ENCODE measurements around the gene GFER. TPM values are rescaled to one million over a fixed set of nuclear protein-coding genes. Genes with fewer than 3 reads are reported as not detected.

Gene GFER
- total RNA-seq, 2 experiments from 2014 or later = 33.5 to 33.9 TPM

DNA sequence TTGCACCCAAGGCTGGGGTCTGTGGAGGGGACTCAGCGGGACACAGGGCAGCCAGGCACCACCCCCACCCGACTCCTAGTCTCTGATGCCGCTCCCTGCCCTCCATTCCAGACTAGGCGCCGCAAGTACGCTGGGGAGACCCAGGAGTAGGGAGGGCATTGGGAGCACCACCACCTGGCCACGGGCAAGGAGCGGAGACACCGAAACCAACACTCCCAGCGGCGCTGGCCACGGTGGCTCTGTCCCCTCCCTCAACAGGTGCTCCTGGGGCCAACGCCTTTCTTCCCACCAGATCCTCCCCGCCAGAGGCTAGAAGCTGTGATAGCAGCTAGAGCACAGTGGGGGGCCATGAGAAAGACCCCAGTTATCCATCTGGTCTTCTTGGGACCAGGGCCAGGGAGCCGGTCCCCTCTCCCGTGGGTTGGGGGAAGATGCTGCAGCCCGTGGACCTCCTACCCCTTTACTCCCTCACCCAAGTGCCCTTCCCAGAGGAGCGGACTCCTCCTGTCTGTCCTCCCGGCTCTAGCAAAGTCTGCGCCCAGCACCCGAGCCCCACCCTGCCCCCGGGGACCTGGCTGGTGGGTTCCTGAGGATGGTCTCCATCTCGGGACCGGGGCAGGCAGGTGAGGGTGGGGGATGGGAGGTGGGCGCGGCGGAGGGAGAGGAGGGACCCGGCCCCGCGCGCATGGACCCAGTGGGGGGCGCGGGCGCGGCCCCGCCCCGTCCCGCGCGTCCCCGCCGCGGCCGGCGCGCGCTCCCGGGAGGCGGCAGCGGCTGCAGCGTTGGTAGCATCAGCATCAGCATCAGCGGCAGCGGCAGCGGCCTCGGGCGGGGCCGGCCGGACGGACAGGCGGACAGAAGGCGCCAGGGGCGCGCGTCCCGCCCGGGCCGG lies 5.5 kb downstream of the GFER start, which contains the start of gene SYNGR3:
Gene SYNGR3 (plus strand): TSS at position 762 of the 892 bp plus-strand sequence. CDS start 133 bp downstream, outside the sequence.
- peaks cover 16% of the 10 kb centered on the region for H3K36me3 Mint-ChIP-seq (ENCODE audit: low read depth)
- intact Hi-C loops (cut with micrococcal nuclease) = no loop called here
- peak within 1 kb of the TSS; percentile 71 for H3K4me3 Mint-ChIP-seq

DNA sequence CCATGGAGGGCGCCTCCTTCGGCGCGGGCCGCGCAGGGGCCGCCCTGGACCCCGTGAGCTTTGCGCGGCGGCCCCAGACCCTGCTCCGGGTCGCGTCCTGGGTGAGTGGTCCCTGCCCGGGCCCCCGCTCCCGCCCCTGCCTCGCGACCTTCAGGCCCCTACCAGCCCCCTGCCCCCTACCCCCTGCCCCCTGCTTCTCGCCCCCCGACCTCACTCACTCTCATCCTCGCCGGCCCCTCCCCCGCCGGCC lies 6.0 kb downstream of the GFER start:
- Mint-ChIP-seq H3K4me1 (ENCODE audit: low read depth) (peaks cover 16% of the 10 kb centered on the region), H3K9me3 (no peaks in the 10 kb centered on the region), H3K4me3 (no peak overlapping the region), H3K36me3 (ENCODE audit: low read depth) (peaks cover 16% of the 10 kb centered on the region), H3K27ac (no peak overlapping the region), H3K27me3 (peaks cover 18% of the 10 kb centered on the region)
- intact Hi-C loops (cut with micrococcal nuclease) = no loop called here
- POLR2A ChIA-PET = interaction anchor here (0.8 to 29.2 kb wide), 6 partner anchors 9 to 164 kb away, joined by 3 to 505 read pairs (median 10); partner anchors contain the start of genes NDUFB10, NOXO1, RNF151 and RPS2
- ATAC-seq (no peak), DNase-seq (no peak)
- TF ChIP-seq, protein P1, sequence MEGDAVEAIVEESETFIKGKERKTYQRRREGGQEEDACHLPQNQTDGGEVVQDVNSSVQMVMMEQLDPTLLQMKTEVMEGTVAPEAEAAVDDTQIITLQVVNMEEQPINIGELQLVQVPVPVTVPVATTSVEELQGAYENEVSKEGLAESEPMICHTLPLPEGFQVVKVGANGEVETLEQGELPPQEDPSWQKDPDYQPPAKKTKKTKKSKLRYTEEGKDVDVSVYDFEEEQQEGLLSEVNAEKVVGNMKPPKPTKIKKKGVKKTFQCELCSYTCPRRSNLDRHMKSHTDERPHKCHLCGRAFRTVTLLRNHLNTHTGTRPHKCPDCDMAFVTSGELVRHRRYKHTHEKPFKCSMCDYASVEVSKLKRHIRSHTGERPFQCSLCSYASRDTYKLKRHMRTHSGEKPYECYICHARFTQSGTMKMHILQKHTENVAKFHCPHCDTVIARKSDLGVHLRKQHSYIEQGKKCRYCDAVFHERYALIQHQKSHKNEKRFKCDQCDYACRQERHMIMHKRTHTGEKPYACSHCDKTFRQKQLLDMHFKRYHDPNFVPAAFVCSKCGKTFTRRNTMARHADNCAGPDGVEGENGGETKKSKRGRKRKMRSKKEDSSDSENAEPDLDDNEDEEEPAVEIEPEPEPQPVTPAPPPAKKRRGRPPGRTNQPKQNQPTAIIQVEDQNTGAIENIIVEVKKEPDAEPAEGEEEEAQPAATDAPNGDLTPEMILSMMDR (IDR thresholded peaks at IDR 0.05) = no peak
- CTCF ChIA-PET = interaction anchor here (0.7 kb wide), 1 partner anchor 14 kb away, joined by 3 read pairs; no protein-coding TSS in a partner anchor

More for the DNA sequence above, 5.5 kb downstream of the GFER start, which contains the start of gene SYNGR3:
- Mint-ChIP-seq H3K27me3 (peaks cover 18% of the 10 kb centered on the region), H3K27ac (peak within 1 kb of the TSS; percentile 76), H3K4me1 (ENCODE audit: low read depth) (peaks cover 20% of the 10 kb centered on the region), H3K9me3 (no peaks in the 10 kb centered on the region)
- ChIA-PET CTCF (no interaction called here), POLR2A (interaction anchor here (0.8 to 29.2 kb wide), 7 partner anchors 8 to 164 kb away, joined by 3 to 505 read pairs (median 14); partner anchors contain the start of genes NDUFB10, NOXO1, RNF151 and RPS2)
- DNase-seq (peak; percentile 36), ATAC-seq (no peak)
- TF ChIP-seq, protein P1 (IDR thresholded peaks at IDR 0.05) = no peak

DNA sequence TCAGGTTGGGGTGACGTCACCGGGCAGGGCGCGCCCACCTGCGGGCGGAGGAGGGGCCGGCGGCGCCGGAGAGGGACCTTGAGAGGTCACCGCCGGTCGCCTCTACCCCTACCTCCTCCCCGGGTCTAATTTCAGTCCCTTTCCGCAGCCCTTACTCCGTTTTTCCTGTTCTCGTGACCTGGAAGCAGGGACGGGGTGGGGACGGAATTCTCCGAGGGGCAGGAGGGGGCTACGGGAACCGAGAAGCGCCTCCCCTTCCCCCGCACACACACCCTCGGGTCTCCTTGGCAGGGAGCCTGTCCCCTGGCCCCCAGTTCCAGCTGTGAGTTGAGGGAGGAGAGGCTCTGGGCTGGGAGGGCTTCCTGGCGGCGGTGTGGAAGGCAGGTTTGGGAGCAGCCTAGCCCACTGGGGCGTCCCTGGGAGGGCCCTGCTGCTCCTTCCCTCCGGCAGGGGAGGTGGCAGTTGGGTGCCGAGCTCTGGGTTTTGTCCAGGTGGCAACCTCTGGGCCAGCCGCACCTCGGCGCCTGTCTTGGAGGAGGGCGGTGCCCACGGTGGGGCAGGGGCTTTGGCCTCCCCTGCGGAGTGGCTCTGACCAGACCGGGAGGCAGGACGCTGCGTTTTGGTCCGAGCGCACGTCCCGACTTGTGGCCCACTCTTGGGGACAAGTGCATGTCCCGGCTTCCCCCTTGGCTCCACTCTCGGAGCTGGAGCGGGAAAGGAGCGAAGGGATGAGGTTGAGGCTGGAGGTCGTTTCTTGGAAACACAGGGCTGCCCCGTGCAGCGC lies 6.5 kb downstream of the GFER start:
- TF ChIP-seq, protein P1 (IDR thresholded peaks at IDR 0.05) = no peak
- peaks cover 12% of the 10 kb centered on the region for H3K4me1 Mint-ChIP-seq (ENCODE audit: low read depth)
- H3K27ac Mint-ChIP-seq = peak overlapping the region; percentile 76
- ChIA-PET POLR2A (interaction anchor here (0.6 to 29.2 kb wide), 8 partner anchors 9 to 225 kb away, joined by 3 to 505 read pairs (median 4); partner anchors contain the start of genes NDUFB10, NOXO1, PGP and RNF151), CTCF (interaction anchor here (0.7 kb wide), 1 partner anchor 14 kb away, joined by 3 read pairs; no protein-coding TSS in a partner anchor)
- no peaks in the 10 kb centered on the region for H3K9me3 Mint-ChIP-seq
- DNase-seq (peak; percentile 69), ATAC-seq (peak; percentile 6)
- H3K36me3 Mint-ChIP-seq (ENCODE audit: low read depth) = peaks cover 18% of the 10 kb centered on the region
- intact Hi-C loops (cut with micrococcal nuclease) = no loop called here
- H3K27me3 Mint-ChIP-seq = peaks cover 18% of the 10 kb centered on the region
- peak overlapping the region; percentile 71 for H3K4me3 Mint-ChIP-seq

DNA sequence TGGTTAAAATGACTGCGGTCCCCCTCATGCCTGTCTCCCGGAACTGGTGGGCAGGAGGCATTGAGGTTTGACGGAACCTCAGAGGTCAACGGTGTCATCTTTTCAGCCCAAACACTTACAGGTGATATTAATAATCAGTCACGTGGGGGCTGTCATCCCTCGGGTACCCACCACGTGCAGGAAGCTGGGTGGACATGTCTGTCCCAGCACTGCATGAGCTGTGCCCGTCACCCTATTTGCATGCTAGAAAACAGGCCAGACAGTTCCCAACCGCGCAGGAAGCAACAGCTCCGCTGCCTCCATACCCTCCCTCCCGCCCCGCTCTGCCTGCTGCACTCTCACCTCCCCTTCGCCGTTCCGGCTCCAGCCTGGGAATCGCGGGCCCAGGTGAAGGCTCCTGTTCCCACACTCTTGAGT lies 7.2 kb downstream of the GFER start:
- Mint-ChIP-seq H3K4me3 (peak overlapping the region; percentile 71), H3K9me3 (no peaks in the 10 kb centered on the region), H3K27ac (peak overlapping the region; percentile 76), H3K4me1 (ENCODE audit: low read depth) (peaks cover 14% of the 10 kb centered on the region), H3K36me3 (ENCODE audit: low read depth) (peaks cover 14% of the 10 kb centered on the region), H3K27me3 (peaks cover 18% of the 10 kb centered on the region)
- CTCF ChIA-PET = interaction anchor here (3.2 kb wide), 1 partner anchor 13 kb away, joined by 34 read pairs; no protein-coding TSS in a partner anchor
- intact Hi-C loops (cut with micrococcal nuclease) = no loop called here
- DNase-seq (peak; percentile 87), ATAC-seq (peak; percentile 46)
- TF ChIP-seq, protein P1 (IDR thresholded peaks at IDR 0.05) = no peak
- POLR2A ChIA-PET = interaction anchor here (0.6 to 29.2 kb wide), 9 partner anchors 10 to 224 kb away, joined by 3 to 505 read pairs (median 4); partner anchors contain the start of genes NDUFB10, NOXO1, PGP and RNF151
